Measurements from ENCODE around the gene RXRA.

Gene RXRA

GRCh38 chr9:134356496-134357470 is 30.5 kb downstream of the RXRA start:
- no peak for DNase-seq

DNA sequence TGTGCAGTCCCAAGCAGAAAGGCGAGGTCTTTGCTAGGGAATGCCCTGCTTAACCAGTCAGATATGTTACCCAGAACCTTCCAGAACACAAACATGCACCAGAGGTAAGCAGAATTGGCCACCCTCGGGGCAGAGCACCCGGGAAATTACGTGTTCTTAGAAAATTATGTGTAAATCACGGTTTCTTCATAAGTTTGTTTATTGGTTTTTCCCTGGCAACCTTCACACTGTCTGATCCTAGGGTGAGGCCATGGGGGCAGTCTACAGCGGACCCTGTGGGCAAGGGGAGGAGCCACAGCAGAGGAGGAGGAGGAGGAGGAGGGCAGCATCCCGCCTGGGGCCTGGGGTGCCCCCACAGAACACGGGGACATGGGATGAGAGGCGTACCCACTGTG is 31.4 kb downstream of the RXRA start:
- no peak for DNase-seq

DNA sequence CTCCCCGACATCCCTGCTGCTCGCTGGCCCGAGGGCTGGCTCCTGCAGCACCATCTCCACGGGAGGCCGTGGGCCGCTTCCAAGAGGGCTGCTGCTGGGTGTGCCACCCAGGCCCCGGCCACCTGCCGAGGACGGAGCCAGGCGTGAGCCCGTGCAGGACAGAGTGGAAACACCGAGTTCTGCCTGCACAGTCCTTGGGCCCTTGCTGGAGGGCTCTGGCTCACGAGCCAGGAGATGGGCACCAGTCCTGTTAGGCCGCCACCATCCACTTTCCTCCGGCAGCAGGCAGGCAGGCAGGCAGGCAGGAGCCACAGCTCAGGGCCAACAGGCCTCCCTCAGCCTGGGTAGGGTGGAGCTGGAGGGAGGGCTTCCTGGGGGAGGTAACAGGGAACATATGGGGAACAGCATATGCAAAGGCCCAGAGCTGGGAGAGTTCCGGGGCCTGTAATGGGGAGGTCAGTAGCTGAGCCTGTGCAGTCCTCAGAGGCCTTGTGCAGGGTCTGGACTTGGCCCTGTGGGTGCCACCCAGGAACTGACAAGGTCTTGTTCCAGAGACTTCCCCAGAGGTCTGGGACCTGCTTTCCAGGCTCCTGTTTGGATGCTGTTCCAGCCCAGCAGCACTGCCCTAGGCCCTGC is 31.9 kb downstream of the RXRA start:
- no peak for DNase-seq

- no peak for DNase-seq
These were observed 32.5 kb downstream of the RXRA start for GRCh38 chr9:134358662-134359319.

DNA sequence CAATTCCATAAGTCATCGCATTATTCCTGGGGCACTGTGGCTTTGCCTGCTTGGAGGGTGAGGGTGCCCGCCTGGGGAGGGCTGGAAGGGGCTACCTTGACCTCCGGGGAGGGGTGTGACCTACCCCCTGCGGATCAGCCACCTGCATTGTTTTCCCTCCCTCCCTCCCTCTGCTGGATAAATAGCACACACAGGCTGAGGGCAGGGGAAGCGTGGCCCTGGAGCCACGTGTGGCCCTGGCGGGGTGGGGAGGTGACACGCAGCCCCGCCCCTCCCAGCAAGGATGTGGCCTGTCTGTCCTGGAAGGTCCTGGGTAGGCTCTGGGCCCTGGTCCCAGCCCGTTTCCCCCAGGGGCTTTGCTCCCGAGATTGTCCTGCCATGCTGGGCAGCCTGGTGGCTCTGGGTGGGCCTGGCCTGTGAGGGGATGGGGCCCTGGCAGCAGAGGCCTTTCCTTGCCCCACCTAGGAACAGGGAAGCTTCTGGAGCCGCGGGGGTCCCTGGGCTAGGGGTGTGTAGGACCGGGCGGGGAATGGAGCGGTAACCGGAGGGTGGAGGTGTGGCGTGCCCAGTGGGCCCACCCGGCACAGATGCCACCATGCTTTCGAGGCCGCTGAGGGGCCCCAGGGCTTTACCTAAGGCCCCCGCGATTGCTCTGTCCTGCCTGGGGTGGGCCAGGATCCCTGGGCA is 33.4 kb downstream of the RXRA start:
- DNase-seq, result no peak

DNA sequence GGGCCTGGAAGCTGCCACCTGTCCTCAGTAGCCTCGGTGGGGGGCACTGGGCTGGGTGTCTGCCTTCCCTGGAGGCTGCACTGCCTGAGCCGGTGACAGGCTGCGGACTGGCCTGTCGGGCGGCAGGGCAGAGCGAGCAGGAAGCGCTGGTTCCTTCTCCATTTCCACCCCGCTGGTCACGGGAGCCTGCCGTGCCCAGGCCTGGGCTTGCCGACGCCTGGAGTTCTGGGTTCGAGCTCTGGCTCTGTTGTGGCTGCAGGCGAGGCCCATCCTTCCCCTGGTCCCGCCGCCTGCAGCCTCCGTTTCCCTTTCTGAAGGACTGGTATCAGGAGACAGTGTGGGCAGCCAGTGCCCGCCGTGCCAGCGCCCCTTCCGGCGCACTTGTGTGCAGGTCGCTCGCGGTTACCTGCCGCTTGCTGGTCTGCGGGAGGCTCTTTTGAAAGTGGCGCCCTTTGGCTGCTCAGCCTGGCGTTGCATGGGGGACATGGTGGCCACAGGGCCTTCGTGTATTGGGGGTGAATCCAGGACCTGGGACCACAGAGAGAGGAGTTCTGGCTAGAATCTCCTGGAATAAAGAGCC is 34.0 kb downstream of the RXRA start:
- DNase-seq, result no peak

DNA sequence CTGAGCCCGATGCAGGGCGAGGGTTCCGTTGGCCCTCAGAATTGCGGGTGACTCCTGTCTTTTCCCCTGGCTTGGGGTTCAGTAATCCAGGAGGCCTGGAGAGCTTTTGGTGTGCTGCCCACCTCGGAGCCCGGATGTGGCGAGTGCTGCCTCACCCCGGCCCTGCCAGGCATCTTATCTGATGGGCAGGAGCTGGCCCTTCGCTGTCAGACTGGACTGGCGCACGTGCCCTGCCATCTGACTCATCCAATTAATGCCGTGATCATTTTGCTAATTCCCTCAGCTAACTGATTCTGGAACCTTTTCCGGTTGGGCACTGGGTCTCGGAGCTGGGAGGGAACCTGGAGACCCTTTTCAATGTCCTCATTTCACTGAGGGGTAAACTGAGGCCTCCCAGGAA is 34.6 kb downstream of the RXRA start:
- DNase-seq, result no peak

DNA sequence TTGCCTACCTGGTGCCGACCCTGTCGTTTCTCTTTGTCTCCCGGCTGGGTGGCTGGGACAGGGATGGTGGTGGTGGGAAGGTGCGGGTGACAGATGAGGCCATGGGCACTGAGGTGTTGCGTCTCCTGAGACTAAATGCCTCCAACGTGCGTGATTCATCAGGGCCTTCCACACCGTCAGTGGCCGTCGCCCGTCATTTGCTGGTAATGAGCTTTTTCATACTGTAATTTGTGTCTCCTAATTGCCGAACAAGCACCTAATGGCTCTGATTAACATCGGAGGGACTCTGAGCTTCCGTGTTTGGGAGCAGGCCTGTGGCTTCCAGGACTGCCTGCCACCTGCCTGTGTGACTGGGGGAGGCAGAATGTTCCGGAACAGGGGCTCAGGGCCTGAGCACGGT is 35.2 kb downstream of the RXRA start:
- DNase-seq, result no peak

DNA sequence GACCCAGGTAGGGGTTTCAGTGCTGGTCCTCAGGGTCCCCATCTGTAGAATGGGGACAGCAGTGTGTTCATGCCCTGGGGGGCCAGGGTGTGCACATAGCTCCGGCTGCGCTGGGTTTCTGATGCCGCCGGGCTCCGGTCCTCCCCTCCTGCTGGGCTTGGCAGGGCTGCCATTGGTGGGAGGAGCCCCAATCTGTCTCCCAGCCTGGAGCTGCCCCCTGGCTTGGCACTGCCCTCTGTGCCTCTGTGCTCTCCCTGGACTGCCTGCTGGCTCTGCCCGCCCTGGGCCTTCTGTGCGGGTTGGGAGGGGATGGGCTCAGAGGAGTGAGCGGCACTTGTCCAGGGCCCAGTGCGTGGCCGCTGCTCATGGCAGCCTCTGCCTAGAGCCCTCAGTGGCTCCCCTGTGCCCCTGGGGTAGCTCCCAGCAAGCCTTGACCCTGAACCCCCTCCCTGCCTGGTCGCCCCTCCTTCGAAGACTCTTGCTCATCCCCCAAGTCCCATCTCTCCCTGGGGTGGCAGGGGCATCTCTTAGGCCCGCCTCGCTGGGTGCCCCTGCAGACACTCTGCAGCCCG is 35.7 kb downstream of the RXRA start:
- DNase-seq, result no peak

DNA sequence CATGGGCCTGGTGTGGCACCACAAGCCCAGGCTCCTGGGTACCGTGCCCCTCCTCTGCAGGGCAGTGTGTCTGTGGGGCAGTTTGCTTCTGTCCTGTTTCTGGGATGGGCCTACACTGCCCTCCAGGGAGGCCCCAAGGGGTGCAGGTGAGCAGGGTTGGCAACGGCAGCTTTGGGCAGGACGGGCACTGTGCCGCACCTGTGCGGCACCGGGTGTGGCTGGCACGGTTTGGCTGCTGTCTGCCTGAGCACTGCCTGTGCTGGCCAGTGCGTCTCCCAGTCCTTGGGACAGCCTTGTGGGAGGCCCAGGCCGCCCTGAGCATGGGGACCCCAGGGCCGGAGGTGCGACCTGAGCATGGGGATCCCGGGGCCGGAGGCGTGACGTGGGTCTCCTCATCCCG is 37.2 kb downstream of the RXRA start:
- DNase-seq, result no peak

GRCh38 chr9:134364391-134365114 is 38.3 kb downstream of the RXRA start:
- DNase-seq, result no peak

DNA sequence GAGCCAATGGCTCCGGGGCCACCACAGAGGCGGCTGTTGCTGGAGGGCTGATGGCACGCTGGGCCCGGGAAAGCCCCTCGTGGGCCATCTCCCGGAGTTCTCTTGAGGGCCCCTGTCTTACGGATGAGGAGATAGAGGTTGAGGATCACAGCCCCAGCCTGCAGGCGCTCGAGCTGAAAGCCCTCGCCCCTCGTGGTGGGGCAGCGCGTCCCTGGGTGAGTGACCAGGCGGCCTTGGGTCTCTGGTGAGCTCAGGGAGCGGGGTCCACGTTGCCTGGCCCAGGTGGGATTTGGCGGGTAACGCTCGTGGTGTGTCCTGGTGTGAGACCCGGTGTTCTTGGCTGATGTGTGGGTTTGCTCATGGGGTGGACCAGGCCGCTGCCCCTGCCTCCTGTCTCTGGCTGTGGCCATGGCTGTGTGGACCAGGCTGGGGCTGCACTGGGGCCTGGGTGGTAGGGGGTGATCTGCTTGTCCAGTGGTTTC is 38.9 kb downstream of the RXRA start:
- DNase-seq, result no peak

- no peak for DNase-seq
These were observed 39.6 kb downstream of the RXRA start for GRCh38 chr9:134365791-134366222.

- no peak for DNase-seq
These were observed 40.2 kb downstream of the RXRA start for GRCh38 chr9:134366223-134367031.

- DNase-seq, result no peak
These were observed 40.8 kb downstream of the RXRA start for GRCh38 chr9:134367061-134367460.

DNA sequence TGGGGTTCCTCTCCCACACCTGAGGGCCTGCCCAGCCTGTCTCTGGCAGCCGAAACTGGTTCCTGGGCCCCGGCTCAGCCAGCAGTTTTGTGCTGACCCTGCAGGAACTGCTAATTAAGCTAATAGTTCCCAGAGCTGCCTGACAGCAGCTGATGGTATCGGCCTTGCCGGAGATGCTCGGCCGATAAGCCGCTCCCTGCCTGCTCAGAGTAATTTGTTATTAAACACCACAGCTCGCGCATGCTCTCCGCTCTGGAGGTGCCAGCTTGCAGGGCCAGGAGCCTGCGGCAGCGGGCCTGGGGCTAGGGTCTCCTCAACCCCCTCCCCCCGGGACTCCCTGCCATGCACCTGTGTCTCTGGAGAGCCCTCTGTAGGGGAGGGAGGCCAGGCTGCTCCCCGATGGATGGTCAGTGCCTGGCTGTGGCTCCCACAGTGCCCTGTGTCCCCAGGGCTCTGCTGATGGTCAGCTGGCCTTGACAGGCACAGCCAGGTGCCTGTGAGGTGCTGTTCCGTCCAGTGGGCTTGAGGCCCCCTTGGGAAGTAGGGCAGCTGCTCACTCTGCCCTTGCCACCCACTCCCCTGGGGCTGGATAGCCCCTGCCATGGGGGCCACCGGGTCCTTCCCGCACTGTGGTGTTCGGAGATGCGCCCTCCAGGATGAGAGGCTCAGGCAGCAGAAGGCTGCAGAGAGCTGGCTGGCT is 41.7 kb downstream of the RXRA start:
- DNase-seq, result no peak

GRCh38 chr9:134368571-134368970 is 42.3 kb downstream of the RXRA start:
- DNase-seq, result no peak

GRCh38 chr9:134369416-134370212 is 43.4 kb downstream of the RXRA start:
- no peak for DNase-seq

- no peak for DNase-seq
These were observed 43.9 kb downstream of the RXRA start for GRCh38 chr9:134370213-134370492.
